ENCODE measurements around the gene SECTM1. TPM values are rescaled to one million over a fixed set of nuclear protein-coding genes. Genes with fewer than 3 reads are reported as not detected.

The SECTM1 gene
- total RNA-seq, 1 experiment from 2014 or later: 61.7 TPM

GRCh38 chr17:82305727-82306300 is 27.8 kb downstream of the SECTM1 start:
- Histone ChIP-seq H3K79me2 (ENCODE audit: low read length) (no peaks in the 10 kb centered on the region), H3K4me3 (ENCODE audit: low read length) (no peak overlapping the region), H4K20me1 (ENCODE audit: low read length) (no peaks in the 10 kb centered on the region), H3K9ac (ENCODE audit: low read length) (no peak overlapping the region), H3K4me2 (ENCODE audit: low read length) (no peak overlapping the region), H3K9me2 (replicated peaks; ENCODE audit: low read length) (no peaks in the 10 kb centered on the region), H2AFZ (ENCODE audit: low read length) (no peak overlapping the region), H3K27me3 (ENCODE audit: low read length) (no peaks in the 10 kb centered on the region), H3K4me1 (ENCODE audit: insufficient read depth, low read length) (no peaks in the 10 kb centered on the region), H3K36me3 (ENCODE audit: low read depth, low read length) (no peaks in the 10 kb centered on the region), H3K27ac (ENCODE audit: low read length) (no peak overlapping the region), H3F3A (ENCODE audit: low read length, unreplicated experiment) (no peaks in the 10 kb centered on the region), H3K9me3 (ENCODE audit: low read length) (no peaks in the 10 kb centered on the region)
- ATAC-seq (no peak), DNase-seq (no peak)
- ChIA-PET POLR2A (ENCODE audit: unreplicated experiment) (no interaction called here), CTCF (no interaction called here)
- TF ChIP-seq EZH2phosphoT487 (IDR thresholded peaks at IDR 0.05; ENCODE audit: borderline replicate concordance, low read length) (no peak), EZH2 (IDR thresholded peaks at IDR 0.05; ENCODE audit: low read length, unreplicated experiment) (no peak)
- TF ChIP-seq, protein P1, sequence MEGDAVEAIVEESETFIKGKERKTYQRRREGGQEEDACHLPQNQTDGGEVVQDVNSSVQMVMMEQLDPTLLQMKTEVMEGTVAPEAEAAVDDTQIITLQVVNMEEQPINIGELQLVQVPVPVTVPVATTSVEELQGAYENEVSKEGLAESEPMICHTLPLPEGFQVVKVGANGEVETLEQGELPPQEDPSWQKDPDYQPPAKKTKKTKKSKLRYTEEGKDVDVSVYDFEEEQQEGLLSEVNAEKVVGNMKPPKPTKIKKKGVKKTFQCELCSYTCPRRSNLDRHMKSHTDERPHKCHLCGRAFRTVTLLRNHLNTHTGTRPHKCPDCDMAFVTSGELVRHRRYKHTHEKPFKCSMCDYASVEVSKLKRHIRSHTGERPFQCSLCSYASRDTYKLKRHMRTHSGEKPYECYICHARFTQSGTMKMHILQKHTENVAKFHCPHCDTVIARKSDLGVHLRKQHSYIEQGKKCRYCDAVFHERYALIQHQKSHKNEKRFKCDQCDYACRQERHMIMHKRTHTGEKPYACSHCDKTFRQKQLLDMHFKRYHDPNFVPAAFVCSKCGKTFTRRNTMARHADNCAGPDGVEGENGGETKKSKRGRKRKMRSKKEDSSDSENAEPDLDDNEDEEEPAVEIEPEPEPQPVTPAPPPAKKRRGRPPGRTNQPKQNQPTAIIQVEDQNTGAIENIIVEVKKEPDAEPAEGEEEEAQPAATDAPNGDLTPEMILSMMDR (conservative IDR thresholded peaks at IDR 0.05; ENCODE audit: low read depth, low read length): no peak
- intact Hi-C loops (cut with micrococcal nuclease): no loop called here
- BruUV-seq (replicated peaks): no TSS peak

DNA sequence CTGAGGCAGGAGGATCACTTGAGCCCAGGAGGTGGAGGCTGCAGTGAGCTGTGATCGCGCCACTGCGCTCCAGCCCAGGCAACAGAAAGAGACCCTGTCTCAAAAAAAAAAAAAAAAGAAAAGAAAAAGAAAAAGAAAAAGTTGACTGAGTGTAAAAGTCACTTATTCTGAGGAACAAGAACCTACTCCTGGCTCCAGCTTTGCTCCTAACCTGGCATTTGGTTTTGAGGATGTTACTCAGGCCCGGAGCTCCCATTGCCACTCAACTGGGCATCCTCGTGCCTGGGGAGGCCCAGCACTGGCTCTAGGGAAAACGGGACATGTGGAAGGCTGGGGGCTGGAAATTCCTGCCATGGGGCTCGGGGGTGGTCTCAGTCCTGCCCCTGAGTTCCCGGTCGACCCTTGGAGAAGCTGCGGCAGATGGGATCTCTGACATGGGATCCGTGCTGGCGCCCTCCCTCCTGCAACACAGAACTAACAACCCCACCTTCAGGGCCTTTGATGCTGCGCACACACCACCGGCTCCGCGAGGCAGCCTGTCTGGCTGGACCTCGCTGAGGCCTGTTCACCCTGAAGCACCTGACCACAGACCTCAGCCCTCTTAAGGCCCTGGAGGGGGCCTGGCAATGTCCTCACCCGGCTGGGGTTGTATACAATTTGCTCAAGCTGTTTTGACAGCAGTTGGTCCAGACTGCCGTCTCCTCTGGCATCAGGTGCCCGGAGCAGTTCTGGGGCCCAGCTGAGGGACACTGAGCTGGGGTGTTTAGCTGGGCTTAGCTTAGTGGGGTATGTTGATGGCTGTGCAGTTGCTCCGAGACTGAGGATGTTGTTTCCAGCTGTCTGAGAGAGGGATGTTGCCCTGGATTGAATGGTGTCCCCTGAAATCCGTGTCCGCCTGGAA is 28.5 kb downstream of the SECTM1 start:
- BruUV-seq (replicated peaks): no TSS peak
- H3K79me2 ChIP-seq (ENCODE audit: low read length): no peaks in the 10 kb centered on the region
- no peaks in the 10 kb centered on the region for H3K9me2 ChIP-seq (replicated peaks; ENCODE audit: low read length)
- no peak overlapping the region for H3K9ac ChIP-seq (ENCODE audit: low read length)
- H3K27ac ChIP-seq (ENCODE audit: low read length): no peak overlapping the region
- CTCF ChIA-PET: no interaction called here
- H3K27me3 ChIP-seq (ENCODE audit: low read length): no peaks in the 10 kb centered on the region
- H3K4me2 ChIP-seq (ENCODE audit: low read length): no peak overlapping the region
- H2AFZ ChIP-seq (ENCODE audit: low read length): no peak overlapping the region
- H4K20me1 ChIP-seq (ENCODE audit: low read length): no peaks in the 10 kb centered on the region
- H3K36me3 ChIP-seq (ENCODE audit: low read depth, low read length): no peaks in the 10 kb centered on the region
- intact Hi-C loops (cut with micrococcal nuclease): no loop called here
- ATAC-seq (no peak), DNase-seq (no peak)
- no peaks in the 10 kb centered on the region for H3K9me3 ChIP-seq (ENCODE audit: low read length)
- no peak overlapping the region for H3K4me3 ChIP-seq (ENCODE audit: low read length)
- H3K4me1 ChIP-seq (ENCODE audit: insufficient read depth, low read length): no peaks in the 10 kb centered on the region
- POLR2A ChIA-PET (ENCODE audit: unreplicated experiment): no interaction called here
- no peaks in the 10 kb centered on the region for H3F3A ChIP-seq (ENCODE audit: low read length, unreplicated experiment)
- TF ChIP-seq EZH2 (IDR thresholded peaks at IDR 0.05; ENCODE audit: low read length, unreplicated experiment): no peak
- no peak for TF ChIP-seq EZH2phosphoT487 (IDR thresholded peaks at IDR 0.05; ENCODE audit: borderline replicate concordance, low read length)
- TF ChIP-seq, protein P1 (conservative IDR thresholded peaks at IDR 0.05; ENCODE audit: low read depth, low read length): no peak

Data from PC-3 (cell line).